Hepatocyte (in vitro differentiated cells): Measurements from ENCODE around the gene M6PR.

Experiments
- EZH2 ChIP-seq: fragments of 200-600 bp; sonication (generic); IDR thresholded peaks from 2 replicates; pipeline ENCODE4 v1.6.1; 2016; ENCODE audit warnings: antibody characterized with exemption, mild to moderate bottlenecking, borderline replicate concordance
- TF ChIP-seq, protein P1 (sequence below): fragments of 200-600 bp; sonication (generic); IDR thresholded peaks from 2 replicates; pipeline ENCODE4 v1.5.1; 2016; ENCODE audit warnings: antibody characterized with exemption, mild to moderate bottlenecking; ENCODE audit not compliant: poor library complexity

GRCh38 chr12:8903646-8904045, 45.8 kb downstream of the M6PR start:
- TF ChIP-seq, protein P1, sequence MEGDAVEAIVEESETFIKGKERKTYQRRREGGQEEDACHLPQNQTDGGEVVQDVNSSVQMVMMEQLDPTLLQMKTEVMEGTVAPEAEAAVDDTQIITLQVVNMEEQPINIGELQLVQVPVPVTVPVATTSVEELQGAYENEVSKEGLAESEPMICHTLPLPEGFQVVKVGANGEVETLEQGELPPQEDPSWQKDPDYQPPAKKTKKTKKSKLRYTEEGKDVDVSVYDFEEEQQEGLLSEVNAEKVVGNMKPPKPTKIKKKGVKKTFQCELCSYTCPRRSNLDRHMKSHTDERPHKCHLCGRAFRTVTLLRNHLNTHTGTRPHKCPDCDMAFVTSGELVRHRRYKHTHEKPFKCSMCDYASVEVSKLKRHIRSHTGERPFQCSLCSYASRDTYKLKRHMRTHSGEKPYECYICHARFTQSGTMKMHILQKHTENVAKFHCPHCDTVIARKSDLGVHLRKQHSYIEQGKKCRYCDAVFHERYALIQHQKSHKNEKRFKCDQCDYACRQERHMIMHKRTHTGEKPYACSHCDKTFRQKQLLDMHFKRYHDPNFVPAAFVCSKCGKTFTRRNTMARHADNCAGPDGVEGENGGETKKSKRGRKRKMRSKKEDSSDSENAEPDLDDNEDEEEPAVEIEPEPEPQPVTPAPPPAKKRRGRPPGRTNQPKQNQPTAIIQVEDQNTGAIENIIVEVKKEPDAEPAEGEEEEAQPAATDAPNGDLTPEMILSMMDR = no peak
- TF ChIP-seq EZH2 = no peak
